ENCODE results near the gene PNPLA1.

The PNPLA1 gene

GRCh38 chr6:36285797-36286196 lies 15.9 kb downstream of the PNPLA1 start:
- DNase-seq, result no peak

GRCh38 chr6:36286858-36287257 lies 17.0 kb downstream of the PNPLA1 start:
- DNase-seq, result no peak

- DNase-seq, result peak; percentile 73
Measured at GRCh38 chr6:36289281-36289878, 19.5 kb downstream of the PNPLA1 start.

GRCh38 chr6:36290668-36291620 lies 21.1 kb downstream of the PNPLA1 start:
- no peak for DNase-seq

GRCh38 chr6:36292170-36292569 lies 22.3 kb downstream of the PNPLA1 start:
- DNase-seq, result no peak

- DNase-seq, result no peak
Measured at GRCh38 chr6:36296240-36296639, 26.4 kb downstream of the PNPLA1 start.

- no peak for DNase-seq
Measured at GRCh38 chr6:36297051-36297450, 27.2 kb downstream of the PNPLA1 start.

GRCh38 chr6:36297511-36297910 lies 27.7 kb downstream of the PNPLA1 start:
- DNase-seq, result no peak

GRCh38 chr6:36298027-36298426 lies 28.2 kb downstream of the PNPLA1 start:
- DNase-seq, result no peak

- no peak for DNase-seq
Measured at GRCh38 chr6:36301085-36301658, 31.3 kb downstream of the PNPLA1 start.

- no peak for DNase-seq
Measured at GRCh38 chr6:36301781-36302180, 31.9 kb downstream of the PNPLA1 start.

GRCh38 chr6:36302227-36302976 lies 32.5 kb downstream of the PNPLA1 start:
- DNase-seq, result peak; percentile 97

- no peak for DNase-seq
Measured at GRCh38 chr6:36305885-36306284, 36.0 kb downstream of the PNPLA1 start.

GRCh38 chr6:36306375-36306774 lies 36.5 kb downstream of the PNPLA1 start:
- DNase-seq, result no peak

- no peak for DNase-seq
Measured at GRCh38 chr6:36308514-36308913, 38.7 kb downstream of the PNPLA1 start.

GRCh38 chr6:36309203-36309602 lies 39.3 kb downstream of the PNPLA1 start:
- no peak for DNase-seq

GRCh38 chr6:36309900-36310299 lies 40.0 kb downstream of the PNPLA1 start:
- no peak for DNase-seq

GRCh38 chr6:36312854-36313648 lies 43.2 kb downstream of the PNPLA1 start:
- no peak for DNase-seq

GRCh38 chr6:36313649-36313936 lies 43.7 kb downstream of the PNPLA1 start:
- no peak for DNase-seq

- peak; percentile 48 for DNase-seq
Measured at GRCh38 chr6:36314221-36315014, 44.6 kb downstream of the PNPLA1 start.

GRCh38 chr6:36315921-36316320 lies 46.1 kb downstream of the PNPLA1 start:
- DNase-seq, result no peak

- no peak for DNase-seq
Measured at GRCh38 chr6:36317623-36318022, 47.8 kb downstream of the PNPLA1 start.

Data from NCI-H82 (cell line).